ENCODE results near the gene KRT83.

GRCh38 chr12:52308806-52309425 lies 12.3 kb downstream of the KRT83 start:
- TF ChIP-seq EZH2 (IDR thresholded peaks at IDR 0.05) (no peak), POLR2AphosphoS5 (IDR thresholded peaks at IDR 0.05; ENCODE audit: borderline replicate concordance, low read depth, low read length) (no peak)
